ENCODE data around the gene FAM114A1.
A peak's percentile ranks its signal among the peaks of the same experiment; 100 is the strongest.

FAM114A1 gene

GRCh38 chr4:38867478-38868058, at the start of gene FAM114A1:
Gene FAM114A1 (plus strand): TSS chr4:38867806. CDS start chr4:38878079, 10,273 bp downstream.
- Histone ChIP-seq H3K4me2 (ENCODE audit: low read length) (peak within 1 kb of the TSS; percentile 83), H4K20me1 (ENCODE audit: control insufficient read depth, insufficient read depth, low read depth, low read length) (no peaks in the 10 kb centered on the region), H3K4me1 (ENCODE audit: control insufficient read depth, low read length) (peaks cover 12% of the 10 kb centered on the region), H3K36me3 (ENCODE audit: control insufficient read depth, low read length) (no peaks in the 10 kb centered on the region), H3K4me3 (ENCODE audit: low read length) (peak within 1 kb of the TSS; percentile 72), H3K27me3 (ENCODE audit: control insufficient read depth, low read length) (no peaks in the 10 kb centered on the region), H3K9me2 (replicated peaks; ENCODE audit: control insufficient read depth, low read length) (no peaks in the 10 kb centered on the region), H3K27ac (ENCODE audit: low read depth, low read length) (no peak within 1 kb of the TSS), H3K79me2 (ENCODE audit: control insufficient read depth, low read length) (no peaks in the 10 kb centered on the region), H3K9me3 (ENCODE audit: control insufficient read depth, insufficient read depth, low read length) (no peaks in the 10 kb centered on the region), H3F3A (ENCODE audit: control insufficient read depth, insufficient read depth) (0 out of 2 replicates have a peak, but pooled peaks cover 4% of the 10 kb centered on the region)
- TF ChIP-seq, protein P1, sequence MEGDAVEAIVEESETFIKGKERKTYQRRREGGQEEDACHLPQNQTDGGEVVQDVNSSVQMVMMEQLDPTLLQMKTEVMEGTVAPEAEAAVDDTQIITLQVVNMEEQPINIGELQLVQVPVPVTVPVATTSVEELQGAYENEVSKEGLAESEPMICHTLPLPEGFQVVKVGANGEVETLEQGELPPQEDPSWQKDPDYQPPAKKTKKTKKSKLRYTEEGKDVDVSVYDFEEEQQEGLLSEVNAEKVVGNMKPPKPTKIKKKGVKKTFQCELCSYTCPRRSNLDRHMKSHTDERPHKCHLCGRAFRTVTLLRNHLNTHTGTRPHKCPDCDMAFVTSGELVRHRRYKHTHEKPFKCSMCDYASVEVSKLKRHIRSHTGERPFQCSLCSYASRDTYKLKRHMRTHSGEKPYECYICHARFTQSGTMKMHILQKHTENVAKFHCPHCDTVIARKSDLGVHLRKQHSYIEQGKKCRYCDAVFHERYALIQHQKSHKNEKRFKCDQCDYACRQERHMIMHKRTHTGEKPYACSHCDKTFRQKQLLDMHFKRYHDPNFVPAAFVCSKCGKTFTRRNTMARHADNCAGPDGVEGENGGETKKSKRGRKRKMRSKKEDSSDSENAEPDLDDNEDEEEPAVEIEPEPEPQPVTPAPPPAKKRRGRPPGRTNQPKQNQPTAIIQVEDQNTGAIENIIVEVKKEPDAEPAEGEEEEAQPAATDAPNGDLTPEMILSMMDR (IDR thresholded peaks at IDR 0.05; ENCODE audit: low read depth, low read length, poor library complexity, severe bottlenecking), result no peak

GRCh38 chr4:38818441-38818976, 49.1 kb upstream of the FAM114A1 start:
- no peak overlapping the region for H3K27ac ChIP-seq (ENCODE audit: low read depth, low read length)

DNA sequence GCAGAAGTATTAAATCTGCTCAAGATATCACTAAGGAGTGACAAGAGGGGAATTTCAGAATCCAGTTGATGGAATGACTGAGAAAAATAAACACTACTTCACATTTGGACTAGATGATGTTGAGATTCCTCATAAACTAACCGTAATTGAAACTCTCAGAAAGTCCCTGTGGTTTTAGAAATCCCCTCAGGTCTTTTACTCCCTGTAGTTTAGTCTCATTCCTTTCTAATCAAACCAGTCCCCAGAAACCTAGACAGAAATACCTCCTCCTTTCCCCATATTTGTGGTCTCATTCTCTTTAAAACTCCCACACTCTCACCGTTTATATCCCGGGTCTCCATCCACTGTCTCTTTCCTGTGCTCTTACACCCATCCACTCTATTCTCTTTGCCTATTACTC, 48.0 kb upstream of the FAM114A1 start:
- Histone ChIP-seq H3K36me3 (ENCODE audit: control insufficient read depth, low read length) (peaks cover 18% of the 10 kb centered on the region), H4K20me1 (ENCODE audit: control insufficient read depth, insufficient read depth, low read depth, low read length) (no peaks in the 10 kb centered on the region), H3K4me1 (ENCODE audit: control insufficient read depth, low read length) (peaks cover 54% of the 10 kb centered on the region), H3K9me2 (replicated peaks; ENCODE audit: control insufficient read depth, low read length) (no peaks in the 10 kb centered on the region), H3K27me3 (ENCODE audit: control insufficient read depth, low read length) (no peaks in the 10 kb centered on the region), H3K79me2 (ENCODE audit: control insufficient read depth, low read length) (peaks cover 5% of the 10 kb centered on the region), H3K4me2 (ENCODE audit: low read length) (no peak overlapping the region), H3F3A (ENCODE audit: control insufficient read depth, insufficient read depth) (peaks cover 11% of the 10 kb centered on the region), H3K27ac (ENCODE audit: low read depth, low read length) (no peak overlapping the region), H3K4me3 (ENCODE audit: low read length) (no peak overlapping the region), H3K9me3 (ENCODE audit: control insufficient read depth, insufficient read depth, low read length) (peaks cover 21% of the 10 kb centered on the region)
- no peak for TF ChIP-seq EZH2phosphoT487 (IDR thresholded peaks at IDR 0.05; ENCODE audit: borderline replicate concordance, low read length)
- TF ChIP-seq, protein P1 (IDR thresholded peaks at IDR 0.05; ENCODE audit: low read depth, low read length, poor library complexity, severe bottlenecking), result no peak

More at GRCh38 chr4:38818441-38818976, 49.1 kb upstream of the FAM114A1 start:
- H3K9me3 ChIP-seq (ENCODE audit: control insufficient read depth, insufficient read depth, low read length), result peaks cover 19% of the 10 kb centered on the region
- no peaks in the 10 kb centered on the region for H3K9me2 ChIP-seq (replicated peaks; ENCODE audit: control insufficient read depth, low read length)
- H3K4me3 ChIP-seq (ENCODE audit: low read length), result no peak overlapping the region
- H3K36me3 ChIP-seq (ENCODE audit: control insufficient read depth, low read length), result peaks cover 27% of the 10 kb centered on the region
- TF ChIP-seq, protein P1 (IDR thresholded peaks at IDR 0.05; ENCODE audit: low read depth, low read length, poor library complexity, severe bottlenecking), result no peak
- no peak for TF ChIP-seq EZH2phosphoT487 (IDR thresholded peaks at IDR 0.05; ENCODE audit: borderline replicate concordance, low read length)
- peaks cover 58% of the 10 kb centered on the region for H3K4me1 ChIP-seq (ENCODE audit: control insufficient read depth, low read length)
- no peaks in the 10 kb centered on the region for H3K27me3 ChIP-seq (ENCODE audit: control insufficient read depth, low read length)
- H3K79me2 ChIP-seq (ENCODE audit: control insufficient read depth, low read length), result peaks cover 9% of the 10 kb centered on the region
- H4K20me1 ChIP-seq (ENCODE audit: control insufficient read depth, insufficient read depth, low read depth, low read length), result no peaks in the 10 kb centered on the region
- peaks cover 11% of the 10 kb centered on the region for H3F3A ChIP-seq (ENCODE audit: control insufficient read depth, insufficient read depth)
- H3K4me2 ChIP-seq (ENCODE audit: low read length), result peak overlapping the region; percentile 21; the same call in 1 of the 2 replicates

Measured in DOHH2 (cell line).